Hematopoietic multipotent progenitor cell treated with erythropoietin and hydrocortisone succinate and interleukin-3 and kit ligand, for 8 days (in vitro differentiated cells): ENCODE results near the gene RPTOR.

Source experiments
- DNase-seq: peaks from one replicate; pipeline ENCODE4 v3.0.0-alpha.2; 2015

Gene RPTOR

GRCh38 chr17:80956321-80957190 lies 411.9 kb downstream of the RPTOR start:
- DNase-seq, result no peak

- DNase-seq, result no peak
These were observed 412.9 kb downstream of the RPTOR start for GRCh38 chr17:80957461-80957941.

- no peak for DNase-seq
These were observed 414.8 kb downstream of the RPTOR start for GRCh38 chr17:80959330-80960036.

GRCh38 chr17:80960037-80960796 lies 415.6 kb downstream of the RPTOR start:
- no peak for DNase-seq

GRCh38 chr17:80960797-80961452 lies 416.3 kb downstream of the RPTOR start:
- no peak for DNase-seq

- DNase-seq, result no peak
These were observed 417.1 kb downstream of the RPTOR start for GRCh38 chr17:80961541-80962330.

GRCh38 chr17:80962356-80963329 lies 418.0 kb downstream of the RPTOR start:
- DNase-seq, result no peak

- no peak for DNase-seq
These were observed 419.3 kb downstream of the RPTOR start for GRCh38 chr17:80963812-80964543.

GRCh38 chr17:80964544-80964856 lies 419.9 kb downstream of the RPTOR start:
- no peak for DNase-seq

GRCh38 chr17:80964859-80965580 lies 420.4 kb downstream of the RPTOR start:
- no peak for DNase-seq

- DNase-seq, result no peak
These were observed 421.0 kb downstream of the RPTOR start for GRCh38 chr17:80965606-80966005.

- no peak for DNase-seq
These were observed 422.8 kb downstream of the RPTOR start for GRCh38 chr17:80967404-80967872.

GRCh38 chr17:80968602-80969029 lies 424.0 kb downstream of the RPTOR start:
- no peak for DNase-seq

- no peak for DNase-seq
These were observed 424.5 kb downstream of the RPTOR start for GRCh38 chr17:80969030-80969673.

GRCh38 chr17:80969674-80970043 lies 425.0 kb downstream of the RPTOR start:
- DNase-seq, result no peak

- DNase-seq, result peak; percentile 19
These were observed 425.6 kb downstream of the RPTOR start for GRCh38 chr17:80970044-80970761.

- DNase-seq, result no peak
These were observed 426.4 kb downstream of the RPTOR start for GRCh38 chr17:80970762-80971703.
